AG04449 (cell line): ENCODE data around the gene ZNF93.
"Not testable (repeated sequence)": the region's sequence is repeated elsewhere in the genome, so short reads cannot be mapped to it uniquely, and the experiment has no call there.

Experiments used
- CTCF ChIA-PET: fragments of 350-600 bp; formaldehyde crosslinking; extraction: SDS; loops from one replicate; lab custom pipeline; 2021; ENCODE audit warnings: antibody characterized with exemption; lab: Yijun Ruan, JAX
- POLR2A ChIA-PET: fragments of 400-600, 350-600 bp; formaldehyde crosslinking; extraction: SDS; loops from one replicate; lab custom pipeline; 2020; ENCODE audit warnings: antibody characterized with exemption, inconsistent platforms; lab: Yijun Ruan, JAX
- DNase-seq: peaks from one replicate; pipeline ENCODE4 v3.0.0-alpha.2; 2010; ENCODE audit warnings: low read depth, low spot score
- H3K4me3 ChIP-seq: 2 replicates; pipeline ENCODE4 v1.5.1; 2011; ENCODE audit warnings: low read depth, mild to moderate bottlenecking, control low read depth, low read length
- TF ChIP-seq, protein P1 (sequence below): IDR thresholded peaks from one replicate; pipeline ENCODE4 v1.5.1; 2011; ENCODE audit warnings: mild to moderate bottlenecking, moderate library complexity, low read length, control low read depth, inconsistent platforms; ENCODE audit not compliant: insufficient read depth; ENCODE audit errors: missing control alignments

The ZNF93 gene

DNA sequence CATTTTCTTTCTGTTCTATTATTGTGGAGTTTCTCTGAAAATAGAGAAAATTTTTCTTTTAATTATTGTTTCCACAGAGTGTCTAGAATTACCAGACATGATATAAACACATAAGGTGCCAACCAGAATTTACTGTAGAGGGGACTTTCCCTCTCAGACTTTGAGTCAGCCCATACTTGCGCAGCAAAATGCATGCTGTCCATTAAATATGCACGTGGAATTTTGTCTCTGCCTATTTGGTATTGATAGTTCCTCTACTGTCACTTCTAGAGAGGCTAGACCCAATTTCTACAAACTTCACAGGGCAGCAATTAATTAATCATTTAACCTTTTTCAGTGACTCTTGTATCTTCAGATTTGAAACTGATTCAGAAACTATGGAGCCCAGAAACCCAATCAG, 8.9 kb downstream of the ZNF93 start:
- TF ChIP-seq, protein P1, sequence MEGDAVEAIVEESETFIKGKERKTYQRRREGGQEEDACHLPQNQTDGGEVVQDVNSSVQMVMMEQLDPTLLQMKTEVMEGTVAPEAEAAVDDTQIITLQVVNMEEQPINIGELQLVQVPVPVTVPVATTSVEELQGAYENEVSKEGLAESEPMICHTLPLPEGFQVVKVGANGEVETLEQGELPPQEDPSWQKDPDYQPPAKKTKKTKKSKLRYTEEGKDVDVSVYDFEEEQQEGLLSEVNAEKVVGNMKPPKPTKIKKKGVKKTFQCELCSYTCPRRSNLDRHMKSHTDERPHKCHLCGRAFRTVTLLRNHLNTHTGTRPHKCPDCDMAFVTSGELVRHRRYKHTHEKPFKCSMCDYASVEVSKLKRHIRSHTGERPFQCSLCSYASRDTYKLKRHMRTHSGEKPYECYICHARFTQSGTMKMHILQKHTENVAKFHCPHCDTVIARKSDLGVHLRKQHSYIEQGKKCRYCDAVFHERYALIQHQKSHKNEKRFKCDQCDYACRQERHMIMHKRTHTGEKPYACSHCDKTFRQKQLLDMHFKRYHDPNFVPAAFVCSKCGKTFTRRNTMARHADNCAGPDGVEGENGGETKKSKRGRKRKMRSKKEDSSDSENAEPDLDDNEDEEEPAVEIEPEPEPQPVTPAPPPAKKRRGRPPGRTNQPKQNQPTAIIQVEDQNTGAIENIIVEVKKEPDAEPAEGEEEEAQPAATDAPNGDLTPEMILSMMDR: no peak
- H3K4me3 ChIP-seq: no peak overlapping the region
- CTCF ChIA-PET: no interaction called here
- no peak for DNase-seq
- POLR2A ChIA-PET: no interaction called here

DNA sequence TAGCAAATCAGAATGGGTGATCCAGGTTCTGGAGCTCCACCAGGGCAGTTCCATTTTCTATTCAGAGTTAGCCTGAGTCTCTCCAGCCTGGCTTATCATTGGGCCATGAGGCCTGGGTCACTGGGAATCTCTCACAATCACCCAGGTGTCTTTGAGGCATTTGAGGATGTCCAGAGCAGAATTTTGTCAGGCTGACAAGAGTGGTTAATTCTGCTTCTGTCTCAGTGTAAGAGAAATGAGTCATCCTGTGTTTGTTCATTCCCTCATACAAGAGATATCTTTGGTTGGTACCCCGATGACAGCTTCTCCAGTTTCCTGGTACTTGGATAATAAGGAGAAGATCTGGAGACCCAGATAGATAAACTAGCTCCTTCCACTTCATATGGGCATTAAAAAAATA, 10.4 kb downstream of the ZNF93 start:
- no peak overlapping the region for H3K4me3 ChIP-seq
- POLR2A ChIA-PET: no interaction called here
- CTCF ChIA-PET: no interaction called here
- TF ChIP-seq, protein P1: no peak
- no peak for DNase-seq

DNA sequence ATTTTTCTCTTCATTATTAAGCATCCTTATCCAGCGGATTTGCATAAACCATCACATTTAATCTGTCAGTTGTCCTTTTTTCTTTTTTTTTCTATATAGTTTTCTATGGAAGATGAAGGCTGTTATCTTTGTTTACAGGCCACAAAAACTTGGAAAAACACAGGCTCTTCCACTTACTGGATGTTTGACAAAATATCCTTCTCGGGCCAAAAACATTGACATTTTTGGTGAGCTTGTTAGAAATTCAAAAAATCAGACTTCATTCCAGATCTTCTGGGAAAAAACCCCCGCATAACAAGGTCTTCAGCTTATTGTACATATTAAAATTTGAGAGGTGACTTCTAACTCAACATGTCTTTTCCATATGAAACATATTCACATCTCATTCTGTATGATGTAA, 13.8 kb downstream of the ZNF93 start:
- no peak for DNase-seq
- CTCF ChIA-PET: no interaction called here
- POLR2A ChIA-PET: no interaction called here
- no peak overlapping the region for H3K4me3 ChIP-seq
- TF ChIP-seq, protein P1: no peak

DNA sequence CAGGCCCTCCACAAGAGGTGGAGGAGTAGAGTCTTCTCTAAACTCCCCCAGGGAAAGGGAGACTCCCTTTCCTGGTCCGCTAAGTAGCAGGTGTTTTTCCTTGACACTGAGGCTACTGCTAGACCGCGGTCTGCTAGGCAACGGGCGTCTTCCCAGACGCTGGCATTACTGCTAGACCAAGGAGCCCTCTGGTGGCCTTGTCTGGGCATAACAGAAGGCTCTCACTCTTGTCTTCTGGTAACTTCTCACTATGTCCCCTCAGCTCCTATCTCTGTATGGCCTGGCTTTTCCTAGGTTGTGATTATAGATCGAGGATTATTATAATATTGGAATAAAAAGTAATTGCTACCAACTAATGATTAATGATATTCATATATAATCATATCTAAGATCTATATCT, 29.7 kb downstream of the ZNF93 start:
- POLR2A ChIA-PET, CTCF ChIA-PET, H3K4me3 ChIP-seq, DNase-seq: not testable (repeated sequence)

DNA sequence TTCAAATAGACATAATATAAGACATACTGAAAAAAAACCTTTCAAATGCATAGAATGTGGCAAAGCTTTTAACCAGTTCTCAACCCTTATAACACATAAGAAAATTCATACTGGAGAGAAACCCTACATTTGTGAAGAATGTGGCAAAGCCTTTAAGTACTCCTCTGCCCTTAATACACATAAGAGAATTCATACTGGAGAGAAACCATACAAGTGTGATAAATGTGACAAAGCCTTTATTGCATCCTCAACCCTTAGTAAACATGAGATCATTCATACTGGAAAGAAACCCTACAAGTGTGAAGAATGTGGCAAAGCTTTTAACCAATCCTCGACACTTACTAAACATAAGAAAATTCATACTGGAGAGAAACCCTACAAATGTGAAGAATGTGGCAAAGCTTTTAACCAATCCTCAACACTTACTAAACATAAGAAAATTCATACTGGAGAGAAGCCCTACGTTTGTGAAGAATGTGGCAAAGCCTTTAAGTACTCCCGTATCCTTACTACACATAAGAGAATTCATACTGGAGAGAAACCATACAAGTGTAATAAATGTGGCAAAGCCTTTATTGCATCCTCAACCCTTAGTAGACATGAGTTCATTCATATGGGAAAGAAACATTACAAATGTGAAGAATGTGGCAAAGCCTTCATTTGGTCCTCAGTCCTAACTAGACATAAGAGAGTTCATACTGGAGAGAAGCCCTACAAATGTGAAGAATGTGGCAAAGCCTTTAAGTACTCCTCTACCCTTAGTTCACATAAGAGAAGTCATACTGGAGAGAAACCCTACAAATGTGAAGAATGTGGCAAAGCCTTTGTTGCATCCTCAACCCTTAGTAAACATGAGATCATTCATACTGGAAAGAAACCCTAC, 32.9 kb downstream of the ZNF93 start:
- CTCF ChIA-PET, DNase-seq, POLR2A ChIA-PET, H3K4me3 ChIP-seq: not testable (repeated sequence)

DNA sequence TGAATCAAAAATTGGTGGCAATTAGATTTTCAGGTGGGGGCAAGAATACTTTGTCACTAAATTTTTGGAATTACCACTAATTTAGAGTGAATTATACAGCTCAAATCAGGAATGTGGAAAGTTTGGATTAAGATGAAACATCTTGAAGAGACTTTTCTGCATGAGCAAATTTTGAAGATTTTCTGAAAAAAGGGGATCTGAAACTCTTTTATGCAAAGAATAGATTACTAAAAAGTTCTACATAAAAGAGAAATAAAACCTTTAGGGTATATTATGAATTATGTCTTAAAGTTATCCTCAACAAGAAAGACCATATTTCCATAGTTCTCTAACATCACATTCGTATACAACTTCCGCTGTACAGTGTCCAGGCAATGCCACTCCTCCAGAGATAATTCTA, 36.7 kb downstream of the ZNF93 start:
- DNase-seq: no peak
- TF ChIP-seq, protein P1: no peak
- H3K4me3 ChIP-seq: no peak overlapping the region
- ChIA-PET POLR2A (no interaction called here), CTCF (no interaction called here)

DNA sequence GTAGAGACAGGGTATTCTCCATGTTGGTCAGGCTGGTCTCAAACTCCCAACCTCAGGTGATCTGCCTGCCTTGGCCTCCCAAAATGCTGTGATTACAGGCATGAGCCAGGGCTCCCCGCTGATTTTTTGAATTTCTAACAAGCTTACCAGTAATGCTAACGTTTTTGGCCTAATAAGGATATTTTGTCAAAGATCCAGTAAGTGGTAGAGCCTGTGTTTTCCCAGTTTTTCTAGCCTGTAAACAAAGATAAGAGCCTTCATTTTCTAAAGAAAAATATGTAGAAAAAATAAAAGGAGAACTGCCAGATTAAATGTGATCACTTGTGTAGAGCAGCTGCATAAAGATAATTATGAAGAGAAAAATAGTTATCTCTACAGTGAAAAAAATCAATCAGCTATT, 37.7 kb downstream of the ZNF93 start:
- DNase-seq: no peak
- ChIA-PET POLR2A (no interaction called here), CTCF (no interaction called here)
- no peak overlapping the region for H3K4me3 ChIP-seq
- TF ChIP-seq, protein P1: no peak
